NCI-H446 (cell line): ENCODE data around the gene BTBD16.
A peak's percentile ranks its signal among the peaks of the same experiment; 100 is the strongest.

Source experiments
- DNase-seq, 2 experiments: peaks; one replicate each; lab custom pipeline; 2025; lab: John Stamatoyannopoulos, UW

Gene BTBD16

DNA sequence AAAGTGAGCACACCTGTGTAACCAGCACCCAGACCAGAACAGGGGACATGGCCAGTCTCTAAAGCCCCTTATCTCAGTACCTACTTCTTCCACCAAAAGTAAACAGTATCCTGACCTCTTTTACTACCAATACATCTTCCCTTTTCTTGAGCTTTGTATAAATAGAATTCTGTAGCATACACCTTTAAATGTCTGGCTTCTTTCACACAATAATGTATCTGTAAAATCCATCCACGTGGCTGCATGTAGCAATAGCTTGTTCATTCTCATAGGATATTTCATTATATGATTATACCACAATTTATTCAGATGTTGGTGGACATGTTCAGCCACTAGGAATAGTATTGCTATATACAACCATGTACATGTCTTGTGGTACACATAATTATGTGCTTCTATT is 40.6 kb downstream of the BTBD16 start:
- DNase-seq: no peak

DNA sequence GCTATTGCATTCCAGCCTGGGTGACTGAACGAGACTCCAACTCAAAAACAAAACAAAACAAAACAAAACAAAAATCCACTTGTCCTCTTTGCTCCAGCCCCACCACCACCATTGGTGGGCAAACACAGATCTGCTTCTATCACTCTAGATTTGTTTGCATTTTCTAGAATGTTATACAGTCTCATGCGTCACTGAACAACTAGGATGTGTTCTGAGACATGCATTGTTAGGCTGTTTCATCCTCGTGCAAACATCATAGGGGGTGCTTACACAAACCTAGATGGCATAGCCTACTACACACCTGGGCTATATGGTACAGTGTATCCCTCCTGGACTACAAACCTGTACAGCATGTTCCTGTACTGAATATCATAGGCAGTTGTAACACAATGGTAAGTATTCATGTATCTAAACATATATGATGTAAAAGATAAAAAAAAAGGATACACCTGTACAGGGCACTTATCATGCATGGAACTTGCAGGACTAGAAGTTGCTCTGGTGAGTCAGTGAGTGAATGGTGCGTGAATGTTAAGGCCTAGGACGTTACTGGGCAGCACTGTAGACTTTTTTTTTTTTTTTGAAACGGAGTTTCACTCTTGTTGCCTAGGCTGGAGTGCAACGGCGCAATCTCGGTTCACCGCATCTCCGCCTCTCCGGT is 45.3 kb downstream of the BTBD16 start:
- no peak for DNase-seq

DNA sequence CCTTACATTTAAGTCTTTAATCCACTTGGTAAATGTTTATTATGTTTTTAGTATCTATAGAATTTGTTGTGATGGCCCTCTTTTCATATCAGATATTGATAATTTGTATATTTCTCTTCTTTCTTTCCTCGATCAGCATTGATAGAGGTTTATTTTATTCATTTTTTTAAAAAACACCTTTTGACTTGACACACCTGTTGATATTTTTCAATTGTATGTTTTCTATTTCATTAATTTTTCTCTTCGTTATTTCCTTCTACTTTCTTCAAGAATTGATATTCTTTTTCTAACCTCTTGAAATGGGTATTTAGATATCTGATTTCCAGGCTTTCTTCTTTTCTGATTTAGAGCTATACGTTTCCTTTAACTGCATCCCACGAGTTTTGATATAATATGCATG is 50.9 kb downstream of the BTBD16 start:
- no peak for DNase-seq

DNA sequence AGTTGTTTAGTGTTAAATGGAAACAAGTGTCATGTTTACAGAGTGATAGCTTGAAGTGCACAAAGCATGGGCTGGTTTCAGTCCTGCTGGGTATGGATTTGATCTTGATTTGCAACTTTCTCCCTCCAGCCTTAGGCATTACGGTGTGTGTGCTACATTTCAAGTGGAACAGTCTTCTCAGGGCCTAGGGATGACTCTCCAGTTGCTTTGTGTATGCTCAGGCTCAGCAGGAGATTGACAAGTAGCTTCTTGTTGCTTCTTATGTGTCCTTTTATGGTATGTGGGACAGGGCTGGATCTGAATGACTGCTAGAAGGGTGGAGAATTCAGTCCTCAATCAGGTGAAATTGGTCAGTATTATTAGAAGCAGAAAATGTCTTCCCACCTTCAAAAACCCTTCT is 52.1 kb downstream of the BTBD16 start:
- DNase-seq: no peak

DNA sequence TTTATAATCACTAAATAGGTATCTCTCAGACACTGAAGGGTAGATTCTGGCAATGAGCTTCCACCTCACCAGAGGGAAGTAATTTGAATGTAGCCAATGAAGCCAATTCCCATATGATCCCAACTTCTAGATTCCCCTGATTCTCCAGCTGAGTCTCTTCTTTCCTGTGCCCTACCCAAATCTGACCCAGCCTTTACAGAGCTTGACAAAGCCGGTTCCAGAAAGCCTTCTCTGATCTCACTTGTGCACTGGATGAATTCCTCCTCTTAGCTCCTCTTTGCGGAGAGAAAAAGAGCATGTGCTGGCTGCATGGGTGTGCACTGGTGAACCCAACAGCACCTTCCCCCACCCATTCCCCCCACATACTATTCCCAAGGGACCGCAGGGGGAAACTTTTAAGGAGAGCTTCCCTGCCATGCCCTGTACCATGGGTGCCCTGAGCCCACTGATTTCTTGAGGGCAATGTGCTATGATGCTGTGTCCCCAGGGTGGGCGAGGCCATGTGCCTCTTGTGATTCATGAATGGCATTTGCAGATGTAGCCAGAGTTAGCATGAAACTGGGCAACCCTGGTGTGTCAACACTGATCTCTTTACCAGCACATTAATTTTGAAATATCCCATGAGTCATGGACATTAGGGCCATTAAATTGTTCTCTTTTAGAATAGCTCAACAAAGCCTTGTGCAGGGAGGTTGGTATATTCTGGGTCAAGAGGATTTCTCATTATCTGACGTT is 53.0 kb downstream of the BTBD16 start:
- no peak for DNase-seq

DNA sequence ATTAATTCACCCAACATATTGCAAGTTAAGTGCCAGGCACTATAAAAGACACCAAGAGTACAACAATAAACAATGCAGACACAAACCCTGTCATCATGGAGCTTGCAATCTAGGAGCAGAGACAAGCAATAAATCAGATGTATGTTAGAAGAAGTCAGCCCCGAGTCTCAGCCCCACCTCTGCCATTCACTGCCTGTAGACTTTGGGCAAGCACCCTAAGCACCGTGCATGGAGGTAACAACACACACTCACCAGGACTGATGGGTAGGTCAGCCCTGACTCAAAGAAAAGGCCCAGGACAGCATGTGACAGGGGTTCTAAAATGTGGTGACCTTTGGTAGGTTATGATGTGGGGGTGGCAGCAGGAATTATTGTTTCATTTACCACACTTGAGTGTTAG is 54.1 kb downstream of the BTBD16 start:
- no peak for DNase-seq

DNA sequence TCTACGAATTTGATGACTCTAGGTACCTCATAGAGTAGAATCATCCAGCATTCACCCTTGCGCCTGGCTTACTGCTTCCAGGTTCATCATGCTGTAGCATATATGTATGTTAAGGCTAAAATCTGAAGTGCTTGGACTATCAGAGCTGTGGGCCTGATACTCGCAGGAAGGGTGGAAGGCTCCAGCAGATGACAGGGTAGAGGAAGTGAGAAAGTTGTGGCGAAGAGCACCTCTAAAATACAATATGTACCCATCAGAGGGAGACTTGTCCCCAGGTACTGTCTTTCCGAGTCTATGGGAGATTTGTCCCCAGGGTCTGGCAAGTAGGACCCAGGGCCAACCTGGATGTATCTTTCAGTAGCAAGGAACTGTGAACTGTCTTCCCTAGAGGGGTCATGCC is 55.3 kb downstream of the BTBD16 start:
- DNase-seq: no peak

DNA sequence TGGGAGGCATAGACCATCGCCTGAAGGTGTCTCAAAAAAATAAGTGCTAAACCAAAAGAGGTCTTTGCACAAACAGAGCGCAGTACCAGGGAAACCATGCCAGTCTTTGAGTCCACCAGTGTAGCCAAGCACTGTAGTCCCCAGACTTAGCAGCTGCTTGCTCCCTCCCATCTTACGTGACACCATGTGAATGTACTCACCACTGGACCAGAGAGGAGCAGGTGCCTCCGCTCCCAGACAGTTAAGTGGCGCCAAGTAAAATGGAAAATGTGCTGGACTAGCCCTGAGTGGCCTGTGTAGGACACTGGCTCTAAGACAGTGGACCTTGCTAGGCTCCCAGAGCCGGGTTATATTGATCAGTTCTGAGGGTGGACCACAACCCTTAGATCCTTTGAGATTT is 55.7 kb downstream of the BTBD16 start:
- no peak for DNase-seq

DNA sequence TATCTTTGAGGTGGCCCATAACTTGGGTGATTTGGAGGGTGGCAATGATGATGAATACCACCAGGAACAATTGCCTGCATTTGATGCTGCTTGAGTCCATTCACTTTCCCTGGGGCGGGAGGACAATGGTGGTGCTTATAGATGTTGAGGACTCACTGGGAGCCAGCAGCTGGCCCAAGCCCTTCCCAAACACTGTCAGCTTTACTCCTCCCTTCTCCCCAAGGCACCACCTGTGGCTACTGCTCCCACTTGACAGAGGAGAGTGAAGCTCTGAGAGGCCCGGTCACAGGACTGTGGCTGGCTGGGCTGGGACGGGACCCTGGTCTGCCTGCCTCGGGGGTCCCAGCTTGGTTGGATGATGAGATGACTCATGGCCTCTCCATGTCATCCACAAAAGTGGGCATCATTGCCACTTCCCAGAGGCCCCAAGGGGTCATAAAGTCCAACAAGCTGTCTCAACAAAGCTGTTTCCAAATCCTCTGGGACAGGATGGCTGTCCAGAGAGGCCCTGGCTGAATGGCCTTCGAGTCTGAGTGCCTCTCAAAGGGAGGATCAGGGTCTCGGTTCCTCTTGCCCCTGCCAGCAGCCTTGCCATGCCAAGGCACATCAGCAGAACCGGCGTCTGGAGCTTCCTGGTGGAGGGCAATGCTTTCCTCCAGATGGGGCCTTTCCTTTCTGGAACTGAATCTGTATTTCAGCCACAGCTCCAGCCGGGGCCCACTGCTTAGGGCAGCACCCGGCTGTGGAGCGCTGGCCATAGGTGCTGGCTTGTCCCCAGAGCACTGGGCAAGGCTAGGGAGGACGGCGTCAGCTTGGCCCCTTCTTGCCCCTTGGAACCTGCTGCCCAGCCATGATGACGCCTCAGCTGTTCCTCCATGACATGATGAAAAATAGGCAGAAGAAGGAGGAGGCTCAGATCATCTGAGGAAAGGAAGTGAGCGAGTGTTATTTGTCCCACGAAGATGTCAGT is 56.4 kb downstream of the BTBD16 start:
- no peak for DNase-seq

DNA sequence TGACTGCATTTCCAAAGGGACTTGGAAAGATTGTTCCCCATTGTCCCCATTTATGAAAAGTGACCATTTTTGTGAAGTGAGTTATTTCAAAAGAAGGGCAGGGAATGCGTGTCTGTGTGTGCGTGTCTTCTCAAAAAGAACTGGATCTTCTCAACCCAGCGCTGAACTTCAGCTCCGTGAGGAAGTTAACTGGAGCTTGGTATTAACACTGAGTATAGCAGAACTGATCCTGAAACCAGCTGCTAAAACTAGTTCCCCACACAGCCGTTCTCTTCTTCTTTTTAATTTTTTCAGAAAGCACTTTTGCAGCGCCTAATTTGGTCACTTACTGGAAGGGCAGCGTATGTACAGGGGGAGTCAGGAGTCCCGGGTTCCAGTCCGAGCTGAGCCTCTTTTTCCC is 57.6 kb downstream of the BTBD16 start:
- no peak for DNase-seq

DNA sequence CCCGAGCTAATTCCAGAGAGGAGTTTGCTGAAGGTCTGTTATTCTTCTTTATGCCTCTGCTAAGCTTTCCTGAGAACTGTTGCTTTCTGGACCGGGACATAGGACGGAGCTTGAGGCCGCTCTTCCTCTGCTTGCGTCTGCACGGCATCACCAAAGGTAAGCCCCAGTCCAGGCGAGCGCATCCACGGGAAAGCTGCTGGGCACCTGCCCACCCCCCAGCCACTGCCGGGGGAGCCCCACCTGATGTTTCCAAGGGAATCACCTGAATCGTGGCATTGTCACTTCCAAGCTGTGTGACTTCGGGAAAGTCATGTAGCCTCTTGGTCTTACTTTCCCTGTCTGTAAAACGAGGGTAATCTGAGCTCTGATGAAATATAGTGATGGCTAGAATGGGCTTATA is 58.3 kb downstream of the BTBD16 start:
- no peak for DNase-seq

DNA sequence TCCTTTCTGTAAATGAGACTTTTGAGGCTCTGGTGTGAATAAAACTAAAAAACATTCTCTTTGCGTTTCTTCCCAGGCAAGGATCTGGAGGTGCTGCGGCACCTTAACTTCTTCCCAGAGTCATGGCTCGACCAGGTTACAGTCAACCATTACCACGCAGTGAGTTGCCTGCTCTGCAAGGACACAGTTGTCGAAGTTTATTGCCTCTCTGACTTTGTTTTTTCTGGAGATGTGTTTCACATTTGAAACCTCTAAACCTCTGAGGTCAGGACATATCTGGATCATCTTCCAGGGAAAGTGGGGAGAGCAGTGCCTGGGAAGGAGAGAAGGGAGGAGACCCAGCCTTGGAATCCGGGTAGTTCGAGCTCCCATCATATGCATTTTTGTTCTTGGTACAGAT is 60.0 kb downstream of the BTBD16 start:
- no peak for DNase-seq

DNA sequence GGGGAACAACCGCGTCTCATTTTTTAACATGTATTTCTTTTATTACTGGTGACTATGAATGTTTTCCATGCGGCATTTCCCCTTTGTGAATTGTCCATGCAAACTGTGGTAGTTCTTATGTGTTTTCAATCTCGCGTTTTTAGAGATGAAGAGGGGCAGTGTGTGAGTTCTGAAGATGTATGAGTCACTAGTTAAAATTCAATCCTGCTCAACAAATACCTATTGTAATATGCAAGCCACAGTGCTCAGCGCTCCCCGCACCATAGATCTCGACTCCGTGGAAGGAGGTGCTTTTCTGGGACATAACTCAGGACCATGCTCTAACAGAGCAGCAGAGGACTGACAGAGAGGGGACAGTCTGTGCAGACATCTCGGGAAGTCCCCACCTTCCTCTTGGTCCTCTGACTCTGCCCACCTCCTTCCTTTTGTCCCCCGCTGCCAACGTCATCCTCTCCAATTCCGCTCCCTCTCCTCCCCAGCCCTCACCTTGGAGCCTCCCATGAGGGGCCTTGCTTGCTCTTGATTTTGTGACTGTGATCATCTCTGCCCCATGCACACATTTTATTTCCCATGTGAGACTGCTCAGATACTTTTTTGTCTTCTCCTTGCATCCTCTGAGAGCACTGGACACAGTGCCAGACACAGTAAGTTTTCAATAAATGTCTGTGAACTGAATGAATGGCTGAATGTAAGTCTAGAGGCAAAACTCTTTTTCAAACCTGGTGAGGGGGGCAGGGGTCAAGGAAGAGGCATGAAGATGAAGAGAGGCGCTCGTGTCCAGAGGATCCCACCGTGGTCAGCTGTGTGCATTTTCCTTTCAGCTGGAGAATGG is 60.7 kb downstream of the BTBD16 start:
- no peak for DNase-seq

DNA sequence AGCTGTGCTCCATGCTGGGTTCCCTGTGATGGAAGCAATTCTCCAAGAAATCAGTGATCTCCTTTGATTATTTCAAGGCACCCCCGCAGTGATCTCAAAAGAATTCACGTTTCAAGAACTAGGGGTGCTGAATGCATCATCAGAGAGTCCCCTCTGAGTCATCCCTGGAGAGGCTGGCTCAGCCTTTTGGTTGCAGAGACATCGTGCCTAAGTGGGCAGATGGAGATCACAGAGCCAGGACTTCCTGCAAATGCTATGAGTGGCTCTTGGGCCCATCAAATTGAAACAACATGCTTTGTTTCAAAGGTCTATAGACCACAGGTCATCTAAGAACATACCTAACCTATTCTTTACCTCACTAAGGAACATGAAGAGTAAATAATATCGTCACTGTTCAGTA is 61.9 kb downstream of the BTBD16 start:
- no peak for DNase-seq

DNA sequence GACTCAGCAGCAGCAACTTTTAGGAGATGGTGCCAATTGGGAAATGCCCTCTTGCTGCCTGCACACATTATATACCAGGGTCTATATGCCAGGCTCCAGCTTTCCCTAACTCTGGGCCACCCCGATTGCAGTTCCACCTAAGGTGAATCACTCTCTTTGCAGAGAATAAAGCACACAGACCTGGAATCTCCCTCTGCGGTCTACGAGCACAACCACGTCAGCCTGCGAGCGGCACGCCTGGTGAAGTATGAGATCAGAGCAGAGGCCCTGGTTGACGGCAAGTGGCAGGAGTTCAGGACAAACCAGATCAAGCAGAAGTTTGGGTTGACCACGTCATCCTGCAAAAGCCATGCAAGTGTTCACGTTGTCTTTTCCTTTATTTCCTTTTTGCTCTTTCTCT is 65.2 kb downstream of the BTBD16 start:
- no peak for DNase-seq

DNA sequence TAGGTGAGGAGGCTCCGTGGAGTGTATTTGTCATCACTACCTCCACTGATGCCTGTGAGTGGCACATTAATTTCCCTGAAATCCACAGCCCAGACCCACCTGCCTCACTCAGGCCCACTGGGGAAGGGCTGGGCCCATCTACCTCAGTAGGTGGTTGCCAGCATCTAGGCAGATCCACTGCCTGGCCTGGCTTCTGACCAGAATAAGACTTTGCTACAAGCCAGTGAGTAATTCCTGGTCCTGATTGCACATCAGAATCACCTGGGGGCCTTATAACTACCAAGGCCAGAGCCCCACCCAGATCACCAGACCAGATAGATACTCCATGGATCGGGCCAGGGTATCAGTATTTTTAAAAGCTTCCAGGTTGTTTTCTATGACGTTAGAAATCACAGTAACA is 65.9 kb downstream of the BTBD16 start:
- DNase-seq: no peak

DNA sequence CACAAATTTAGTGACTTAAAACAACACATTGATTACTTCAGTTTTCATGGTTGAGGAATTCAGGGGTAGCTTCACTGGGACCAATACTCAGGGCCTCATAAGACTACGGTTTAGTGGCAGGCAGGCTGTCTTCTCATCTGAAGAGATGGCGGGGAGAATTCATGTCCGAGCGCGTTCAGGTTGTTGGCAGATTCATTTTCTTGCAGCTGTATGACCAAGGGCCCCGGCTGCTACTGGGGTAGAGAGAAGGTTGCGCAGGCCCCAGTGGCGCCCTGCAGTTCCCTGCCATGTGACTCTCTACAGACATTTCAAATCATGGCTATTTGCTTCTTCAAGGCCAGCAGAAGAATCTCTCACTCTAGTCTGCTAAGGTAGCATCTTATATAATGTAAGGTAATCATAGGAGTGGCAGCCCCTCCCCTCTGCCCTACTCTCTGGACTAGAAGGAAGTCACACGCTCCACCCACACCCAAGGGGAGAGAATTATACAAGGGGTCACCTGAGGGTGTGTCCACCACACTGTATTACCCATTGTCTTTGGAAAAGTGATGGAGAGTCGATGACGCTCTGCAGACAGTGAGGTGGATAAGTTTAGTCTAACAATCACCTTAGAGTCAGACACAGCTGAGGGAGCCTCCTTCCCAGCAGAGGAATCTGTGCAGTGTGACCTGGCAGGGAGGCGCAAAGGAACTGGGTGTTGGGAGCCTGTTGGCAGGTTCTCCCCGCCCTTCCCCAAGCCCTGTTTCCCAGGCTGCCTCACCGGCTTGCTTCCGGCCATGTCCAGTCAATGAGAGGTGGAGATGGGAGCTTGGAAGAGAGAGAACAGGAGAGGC is 67.7 kb downstream of the BTBD16 start:
- no peak for DNase-seq

DNA sequence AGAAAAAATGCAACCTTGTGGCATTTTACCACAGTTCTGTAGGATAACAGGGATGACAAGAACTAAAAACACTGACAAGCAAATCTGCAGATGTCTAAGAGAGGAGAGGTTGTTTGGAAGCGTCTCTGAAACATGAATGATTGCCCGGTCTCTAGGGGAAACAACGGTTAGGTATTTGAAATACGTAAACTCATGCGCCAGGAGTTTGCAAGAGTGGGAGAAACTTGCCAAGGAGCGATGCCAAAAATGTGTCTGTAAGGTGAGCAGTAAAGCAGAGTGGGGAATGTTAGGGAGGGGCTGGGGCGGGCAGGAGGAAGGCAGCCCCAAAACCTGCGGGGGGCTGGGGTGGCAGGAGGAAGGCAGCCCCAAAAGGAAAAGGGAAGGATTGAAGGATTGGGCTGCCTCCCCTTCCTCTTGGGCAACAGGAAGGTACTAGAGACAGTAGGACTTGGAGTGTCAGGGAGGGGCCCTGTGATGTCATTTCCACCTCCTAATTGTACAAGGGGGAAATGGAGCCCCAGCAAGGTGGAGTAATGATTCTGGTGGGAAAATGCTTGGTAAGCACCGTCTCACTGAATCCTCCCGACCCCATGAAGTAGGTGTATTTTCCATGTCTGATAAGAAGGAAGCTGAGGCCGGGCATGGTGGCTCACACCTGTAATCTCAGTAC is 70.2 kb downstream of the BTBD16 start:
- DNase-seq: peak in 1 of 2 experiments; percentile 4

DNA sequence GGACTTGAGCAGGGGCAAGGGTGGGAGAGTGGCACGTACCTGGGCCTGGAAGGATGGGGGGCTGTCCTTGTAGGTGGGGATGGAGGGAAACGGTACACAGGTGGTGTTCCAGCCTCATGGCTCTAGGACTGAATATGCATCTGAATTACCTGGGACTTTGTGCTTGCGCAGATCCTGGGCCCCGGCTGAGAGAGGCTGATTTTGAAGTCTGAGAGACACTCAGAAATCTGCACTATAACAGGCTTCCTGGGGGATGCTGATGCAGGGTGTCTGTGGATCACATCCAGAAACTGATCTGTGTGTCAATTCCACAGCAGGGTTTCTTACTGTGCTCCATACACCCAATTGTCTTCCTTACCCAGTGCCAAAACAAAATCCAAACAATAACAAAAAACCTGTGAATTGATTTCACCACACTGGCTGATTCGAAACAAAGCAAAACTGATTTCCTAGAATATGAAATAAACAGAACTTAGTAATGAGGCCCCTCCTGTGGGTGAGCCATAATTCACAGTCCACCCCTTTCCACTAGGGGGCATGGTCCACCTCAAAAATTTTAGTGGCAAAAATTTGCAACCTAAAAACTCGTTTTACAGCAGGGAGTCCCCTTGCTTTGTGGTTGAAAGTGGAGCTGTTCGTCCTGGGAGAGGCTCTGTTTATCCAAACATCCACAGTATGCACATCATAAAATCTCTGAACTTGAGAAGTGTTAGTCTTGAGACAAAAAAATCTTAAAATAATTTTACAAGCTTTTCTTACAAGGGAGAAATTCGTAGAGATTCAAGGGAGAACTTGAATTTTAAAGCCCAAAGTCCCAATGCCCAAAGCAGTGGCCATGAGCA is 71.4 kb downstream of the BTBD16 start:
- peak in 1 of 2 experiments; percentile 68 for DNase-seq
